ENCODE results near the gene C14orf132.
A peak's percentile ranks its signal among the peaks of the same experiment; 100 is the strongest.
"Not testable (repeated sequence)": the region's sequence is repeated elsewhere in the genome, so short reads cannot be mapped to it uniquely, and the experiment has no call there.

C14orf132 gene

GRCh38 chr14:96038920-96039632, at the start of gene C14orf132:
C14orf132 (plus strand) TSS chr14:96039362; CDS start chr14:96039501, 139 bp downstream.
- peak; percentile 72 for DNase-seq

- DNase-seq: peak; percentile 94
Observed at GRCh38 chr14:95993768-95994592, 45.2 kb upstream of the C14orf132 start.

GRCh38 chr14:95994593-95994928, 44.6 kb upstream of the C14orf132 start:
- no peak for DNase-seq

- peak; percentile 91 for DNase-seq
Observed at GRCh38 chr14:95998656-95999055, 40.5 kb upstream of the C14orf132 start.

- peak; percentile 32 for DNase-seq
Observed at GRCh38 chr14:96001866-96002497, 37.2 kb upstream of the C14orf132 start.

- no peak for DNase-seq
Observed at GRCh38 chr14:96002498-96002884, 36.7 kb upstream of the C14orf132 start.

GRCh38 chr14:96011131-96011530, 28.0 kb upstream of the C14orf132 start:
- DNase-seq: no peak

- no peak for DNase-seq
Observed at GRCh38 chr14:96011607-96012006, 27.6 kb upstream of the C14orf132 start.

GRCh38 chr14:96012757-96013156, 26.4 kb upstream of the C14orf132 start:
- not testable (repeated sequence) for DNase-seq

GRCh38 chr14:96014176-96014575, 25.0 kb upstream of the C14orf132 start:
- no peak for DNase-seq

- DNase-seq: no peak
Observed at GRCh38 chr14:96016501-96017160, 22.5 kb upstream of the C14orf132 start.

GRCh38 chr14:96017882-96018281, 21.3 kb upstream of the C14orf132 start:
- DNase-seq: no peak

- peak; percentile 40 for DNase-seq
Observed at GRCh38 chr14:96027431-96028355, 11.5 kb upstream of the C14orf132 start.

GRCh38 chr14:96029089-96029645, 10.0 kb upstream of the C14orf132 start:
- no peak for DNase-seq

GRCh38 chr14:96030108-96030760, 8.9 kb upstream of the C14orf132 start:
- no peak for DNase-seq

GRCh38 chr14:96031691-96032090, 7.5 kb upstream of the C14orf132 start:
- DNase-seq: no peak

- DNase-seq: no peak
Observed at GRCh38 chr14:96035456-96035855, 3.7 kb upstream of the C14orf132 start.

- no peak for DNase-seq
Observed at GRCh38 chr14:96037891-96038557, 1.1 kb upstream of the C14orf132 start.

GRCh38 chr14:96038558-96038919, 623 bp upstream of the C14orf132 start:
- peak; percentile 54 for DNase-seq

GRCh38 chr14:96039633-96040311, 610 bp downstream of the C14orf132 start:
- DNase-seq: peak; percentile 49

All from NCI-H1694 treated with DMSO at 0.1 percent for 48 hours (cell line).